ENCODE measurements around the gene PPP1R14C. TPM values are rescaled to one million over a fixed set of nuclear protein-coding genes. Genes with fewer than 3 reads are reported as not detected.

PPP1R14C gene, protein sequence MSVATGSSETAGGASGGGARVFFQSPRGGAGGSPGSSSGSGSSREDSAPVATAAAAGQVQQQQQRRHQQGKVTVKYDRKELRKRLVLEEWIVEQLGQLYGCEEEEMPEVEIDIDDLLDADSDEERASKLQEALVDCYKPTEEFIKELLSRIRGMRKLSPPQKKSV
- total RNA-seq (10 to 100 TPM; 13.6 to 33.6 TPM), polyA plus RNA-seq (ENCODE audit: insufficient read length in 6 of 6) (10 to 100 TPM; 11.7 to 29.5 (median 18.6) TPM)
- long read RNA-seq, donor 1, transcript PPP1R14C-201 (4 exons, 2,152 nt), result major isoform, 13 of 13 reads
- long read RNA-seq, donor 1, partial matches to known transcripts, result 0 of 13 reads
- long read RNA-seq, donor 1, other reads (novel, unspliced or antisense), result 0 of 13 reads
- long read RNA-seq, donor 2, transcript PPP1R14C-201 (4 exons, 2,152 nt), result major isoform, 12 of 23 reads
- long read RNA-seq, donor 2, partial matches to known transcripts, result 11 of 23 reads
- long read RNA-seq, donor 2, other reads (novel, unspliced or antisense), result 0 of 23 reads
- long read RNA-seq, donor 3, transcript PPP1R14C-201 (4 exons, 2,152 nt), result major isoform, 15 of 15 reads
- long read RNA-seq, donor 3, partial matches to known transcripts, result 0 of 15 reads
- long read RNA-seq, donor 3, other reads (novel, unspliced or antisense), result 0 of 15 reads
- long read RNA-seq, donor 4, partial matches to known transcripts, result 0 of 2 reads
- long read RNA-seq, donor 4, other reads (novel, unspliced or antisense), result 2 of 2 reads
- long read RNA-seq, donor 5, transcript PPP1R14C-201 (4 exons, 2,152 nt), result major isoform, 12 of 12 reads
- long read RNA-seq, donor 5, partial matches to known transcripts, result 0 of 12 reads
- long read RNA-seq, donor 5, other reads (novel, unspliced or antisense), result 0 of 12 reads
- long read RNA-seq, donor 6, transcript PPP1R14C-201 (4 exons, 2,152 nt), result major isoform, 6 of 6 reads
- long read RNA-seq, donor 6, partial matches to known transcripts, result 0 of 6 reads
- long read RNA-seq, donor 6, other reads (novel, unspliced or antisense), result 0 of 6 reads
- long read RNA-seq, donor 7, partial matches to known transcripts, result 6 of 8 reads
- long read RNA-seq, donor 7, other reads (novel, unspliced or antisense), result 0 of 8 reads
- long read RNA-seq, donor 8, transcript PPP1R14C-201 (4 exons, 2,152 nt), result major isoform, 5 of 25 reads
- long read RNA-seq, donor 8, partial matches to known transcripts, result 20 of 25 reads
- long read RNA-seq, donor 8, other reads (novel, unspliced or antisense), result 0 of 25 reads
- long read RNA-seq, donor 9, result 0 reads
- long read RNA-seq, donor 10, partial matches to known transcripts, result 0 of 2 reads
- long read RNA-seq, donor 10, other reads (novel, unspliced or antisense), result 0 of 2 reads
- long read RNA-seq, donor 11, transcript PPP1R14C-201 (4 exons, 2,152 nt), result major isoform, 19 of 19 reads
- long read RNA-seq, donor 11, partial matches to known transcripts, result 0 of 19 reads
- long read RNA-seq, donor 11, other reads (novel, unspliced or antisense), result 0 of 19 reads
- long read RNA-seq, donor 12, transcript PPP1R14C-201 (4 exons, 2,152 nt), result major isoform, 8 of 8 reads
- long read RNA-seq, donor 12, partial matches to known transcripts, result 0 of 8 reads
- long read RNA-seq, donor 12, other reads (novel, unspliced or antisense), result 0 of 8 reads

DNA sequence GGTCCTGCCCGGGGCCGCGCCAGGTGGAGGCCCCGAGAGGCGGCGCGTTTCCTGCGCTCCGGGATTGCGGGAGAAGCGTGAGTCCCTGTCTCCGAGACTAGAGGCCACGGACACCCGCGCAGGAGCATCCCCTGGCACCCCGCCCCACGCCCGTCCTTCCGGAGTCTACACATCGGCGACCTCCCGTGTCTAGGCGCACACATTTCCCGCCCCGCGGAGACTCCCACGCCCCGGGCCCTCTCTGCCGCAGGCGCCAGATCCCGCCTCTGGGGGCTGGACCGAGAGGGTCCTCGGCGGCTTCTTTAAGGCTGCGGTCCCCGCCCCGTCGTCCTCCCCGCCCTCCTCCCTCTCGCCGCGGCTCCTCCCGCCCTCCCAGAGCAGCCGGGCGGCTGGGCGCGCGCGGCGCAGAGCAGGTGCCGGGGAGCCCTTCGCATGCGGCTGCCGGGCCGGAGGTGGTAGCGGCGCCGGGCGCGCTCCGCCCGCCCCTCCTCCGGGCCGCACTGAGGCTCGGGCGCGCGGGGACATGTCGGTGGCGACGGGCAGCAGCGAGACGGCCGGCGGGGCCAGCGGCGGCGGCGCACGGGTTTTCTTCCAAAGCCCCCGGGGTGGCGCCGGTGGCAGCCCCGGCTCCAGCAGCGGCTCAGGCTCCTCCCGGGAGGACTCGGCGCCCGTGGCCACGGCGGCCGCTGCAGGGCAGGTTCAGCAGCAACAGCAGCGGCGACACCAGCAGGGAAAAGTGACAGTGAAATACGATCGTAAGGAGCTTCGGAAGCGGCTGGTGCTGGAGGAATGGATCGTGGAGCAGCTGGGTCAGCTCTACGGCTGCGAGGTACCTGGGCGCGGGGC, at the start of gene PPP1R14C:
PPP1R14C (plus strand) TSS at position 375 of the 846 bp plus-strand sequence; CDS start at position 524, 149 bp downstream.
- TF ChIP-seq, protein P1, sequence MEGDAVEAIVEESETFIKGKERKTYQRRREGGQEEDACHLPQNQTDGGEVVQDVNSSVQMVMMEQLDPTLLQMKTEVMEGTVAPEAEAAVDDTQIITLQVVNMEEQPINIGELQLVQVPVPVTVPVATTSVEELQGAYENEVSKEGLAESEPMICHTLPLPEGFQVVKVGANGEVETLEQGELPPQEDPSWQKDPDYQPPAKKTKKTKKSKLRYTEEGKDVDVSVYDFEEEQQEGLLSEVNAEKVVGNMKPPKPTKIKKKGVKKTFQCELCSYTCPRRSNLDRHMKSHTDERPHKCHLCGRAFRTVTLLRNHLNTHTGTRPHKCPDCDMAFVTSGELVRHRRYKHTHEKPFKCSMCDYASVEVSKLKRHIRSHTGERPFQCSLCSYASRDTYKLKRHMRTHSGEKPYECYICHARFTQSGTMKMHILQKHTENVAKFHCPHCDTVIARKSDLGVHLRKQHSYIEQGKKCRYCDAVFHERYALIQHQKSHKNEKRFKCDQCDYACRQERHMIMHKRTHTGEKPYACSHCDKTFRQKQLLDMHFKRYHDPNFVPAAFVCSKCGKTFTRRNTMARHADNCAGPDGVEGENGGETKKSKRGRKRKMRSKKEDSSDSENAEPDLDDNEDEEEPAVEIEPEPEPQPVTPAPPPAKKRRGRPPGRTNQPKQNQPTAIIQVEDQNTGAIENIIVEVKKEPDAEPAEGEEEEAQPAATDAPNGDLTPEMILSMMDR (IDR thresholded peaks at IDR 0.05), result no peak
- intact Hi-C loops (cut with DNase I), result no loop called here
- DNase-seq (peak in 3 of 4 donors; percentile 53 to 88 (median 73)), ATAC-seq (peak; percentile 86)
- Histone ChIP-seq H3K4me3 (peak within 1 kb of the TSS; percentile 48 to 51), H3K36me3 (no peaks in the 10 kb centered on the region), H3K27me3 (peaks cover 46 to 78% of the 10 kb centered on the region in 2 donors), H3K27ac (peak within 1 kb of the TSS; percentile 33 to 53), H3K4me1 (peaks cover 14 to 38% of the 10 kb centered on the region in 2 donors), H3K9me3 (no peaks in the 10 kb centered on the region)

- ATAC-seq (no peak), DNase-seq (no peak)
- TF ChIP-seq, protein P1 (IDR thresholded peaks at IDR 0.05), result no peak
- H3K9me3 ChIP-seq, result no peaks in the 10 kb centered on the region
- intact Hi-C loops (cut with DNase I), result no loop called here
- no peaks in the 10 kb centered on the region for H3K36me3 ChIP-seq
- H3K4me1 ChIP-seq, result no peaks in the 10 kb centered on the region
- no peak overlapping the region for H3K4me3 ChIP-seq
- no peaks in the 10 kb centered on the region for H3K27me3 ChIP-seq
- no peak overlapping the region for H3K27ac ChIP-seq
These were observed 49.4 kb upstream of the PPP1R14C start for GRCh38 chr6:150093397-150093796.

GRCh38 chr6:150098155-150098554, 44.7 kb upstream of the PPP1R14C start:
- no peaks in the 10 kb centered on the region for H3K36me3 ChIP-seq
- intact Hi-C loops (cut with DNase I), result no loop called here
- no peaks in the 10 kb centered on the region for H3K27me3 ChIP-seq
- no peaks in the 10 kb centered on the region for H3K4me1 ChIP-seq
- no peak for ATAC-seq
- no peak overlapping the region for H3K4me3 ChIP-seq
- H3K9me3 ChIP-seq, result no peaks in the 10 kb centered on the region
- no peak for DNase-seq
- no peak overlapping the region for H3K27ac ChIP-seq
- TF ChIP-seq, protein P1 (IDR thresholded peaks at IDR 0.05), result no peak

DNA sequence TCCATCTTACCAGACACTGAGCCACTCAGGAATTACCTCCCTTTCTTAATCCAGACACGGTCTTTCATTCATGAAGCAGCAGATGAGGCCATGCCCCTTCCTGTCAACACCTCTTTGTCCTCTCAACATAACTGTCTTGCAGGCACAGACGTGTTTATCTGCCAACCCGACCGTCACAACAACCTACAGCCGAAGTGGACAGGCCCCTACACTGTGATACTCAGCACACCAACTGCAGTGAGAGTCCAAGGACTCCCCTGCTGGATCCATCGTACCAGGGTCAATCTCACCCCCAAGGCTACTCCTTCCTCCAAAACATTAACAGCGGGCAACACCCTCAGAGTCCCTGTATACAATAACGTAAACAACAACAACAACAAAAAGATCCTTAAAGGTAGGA, 43.3 kb upstream of the PPP1R14C start:
- Histone ChIP-seq H3K4me1 (no peaks in the 10 kb centered on the region), H3K36me3 (no peaks in the 10 kb centered on the region), H3K9me3 (no peaks in the 10 kb centered on the region), H3K4me3 (no peak overlapping the region), H3K27ac (no peak overlapping the region), H3K27me3 (no peaks in the 10 kb centered on the region)
- intact Hi-C loops (cut with DNase I), result no loop called here
- no peak for ATAC-seq
- DNase-seq, result no peak
- TF ChIP-seq, protein P1 (IDR thresholded peaks at IDR 0.05), result no peak
